Measurements from ENCODE around the gene LAX1.
"Not testable (repeated sequence)": the region's sequence is repeated elsewhere in the genome, so short reads cannot be mapped to it uniquely, and the experiment has no call there.

Gene LAX1

GRCh38 chr1:203778146-203778545, 13.2 kb downstream of the LAX1 start:
- DNase-seq (ENCODE audit: extremely low spot score): no peak
- POLR2A ChIA-PET: no interaction called here
- CTCF ChIA-PET: no interaction called here
- no peak for TF ChIP-seq CTCF (IDR thresholded peaks at IDR 0.05; ENCODE audit: control extremely low read depth, extremely low read depth, low read depth, missing control alignments)

GRCh38 chr1:203778789-203779188, 13.8 kb downstream of the LAX1 start:
- DNase-seq (ENCODE audit: extremely low spot score): no peak
- ChIA-PET CTCF (no interaction called here), POLR2A (no interaction called here)
- no peak for TF ChIP-seq CTCF (IDR thresholded peaks at IDR 0.05; ENCODE audit: control extremely low read depth, extremely low read depth, low read depth, missing control alignments)

- POLR2A ChIA-PET: no interaction called here
- CTCF ChIA-PET: no interaction called here
These were observed 17.0 kb downstream of the LAX1 start for GRCh38 chr1:203781962-203782361.

GRCh38 chr1:203789966-203790365, 25.0 kb downstream of the LAX1 start:
- no peak for TF ChIP-seq CTCF (IDR thresholded peaks at IDR 0.05; ENCODE audit: control extremely low read depth, extremely low read depth, low read depth, missing control alignments)
- ChIA-PET POLR2A (no interaction called here), CTCF (no interaction called here)
- no peak for DNase-seq (ENCODE audit: extremely low spot score)

More at GRCh38 chr1:203781962-203782361, 17.0 kb downstream of the LAX1 start:
- no peak for DNase-seq (ENCODE audit: extremely low spot score)
- TF ChIP-seq CTCF (IDR thresholded peaks at IDR 0.05; ENCODE audit: control extremely low read depth, extremely low read depth, low read depth, missing control alignments): no peak

- TF ChIP-seq CTCF (IDR thresholded peaks at IDR 0.05; ENCODE audit: control extremely low read depth, extremely low read depth, low read depth, missing control alignments): no peak
- ChIA-PET POLR2A (no interaction called here), CTCF (interaction anchor here (0.9 to 1.2 kb wide), 2 partner anchors 27 to 1015 kb away, joined by 3 read pairs; no protein-coding TSS in a partner anchor)
- DNase-seq (ENCODE audit: extremely low spot score): no peak
These were observed 26.5 kb downstream of the LAX1 start for GRCh38 chr1:203791498-203791897.

- no peak for TF ChIP-seq CTCF (IDR thresholded peaks at IDR 0.05; ENCODE audit: control extremely low read depth, extremely low read depth, low read depth, missing control alignments)
- POLR2A ChIA-PET: interaction anchor here (0.7 kb wide), 1 partner anchor 13 kb away, joined by 5 read pairs; no protein-coding TSS in a partner anchor
- CTCF ChIA-PET: interaction anchor here (0.7 to 1.2 kb wide), 2 partner anchors 28 to 346 kb away, joined by 3 read pairs; no protein-coding TSS in a partner anchor
- DNase-seq (ENCODE audit: extremely low spot score): no peak
These were observed 27.5 kb downstream of the LAX1 start for GRCh38 chr1:203792486-203792885.

GRCh38 chr1:203793561-203793960, 28.6 kb downstream of the LAX1 start:
- POLR2A ChIA-PET; DNase-seq (ENCODE audit: extremely low spot score): not testable (repeated sequence)
- CTCF ChIA-PET: interaction anchor here (1.4 to 1.5 kb wide), 2 partner anchors 8 to 29 kb away, joined by 3 read pairs; partner anchors contain the start of gene LAX1
